Measurements from ENCODE around the gene TMEM220.

DNA sequence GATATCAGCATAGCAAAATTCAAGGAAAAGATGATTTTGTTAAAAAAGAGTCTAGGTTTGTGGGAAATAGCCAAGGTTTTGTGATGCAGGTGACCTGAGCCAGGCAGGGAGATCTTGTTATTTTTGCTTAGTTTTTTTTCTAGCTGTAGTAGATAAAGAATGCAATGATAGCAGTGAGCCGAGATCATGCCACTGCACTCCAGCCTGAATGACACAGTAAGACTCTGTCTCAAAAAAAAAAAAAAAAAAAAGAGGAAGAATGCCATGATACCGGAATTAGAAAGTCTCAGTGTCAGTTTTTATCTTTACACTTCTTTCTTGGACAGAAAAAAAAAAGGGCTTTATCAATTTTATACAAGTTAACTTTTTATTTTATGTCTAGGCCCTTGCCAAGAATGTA is 46.6 kb upstream of the TMEM220 start:
- TF ChIP-seq, protein P1, sequence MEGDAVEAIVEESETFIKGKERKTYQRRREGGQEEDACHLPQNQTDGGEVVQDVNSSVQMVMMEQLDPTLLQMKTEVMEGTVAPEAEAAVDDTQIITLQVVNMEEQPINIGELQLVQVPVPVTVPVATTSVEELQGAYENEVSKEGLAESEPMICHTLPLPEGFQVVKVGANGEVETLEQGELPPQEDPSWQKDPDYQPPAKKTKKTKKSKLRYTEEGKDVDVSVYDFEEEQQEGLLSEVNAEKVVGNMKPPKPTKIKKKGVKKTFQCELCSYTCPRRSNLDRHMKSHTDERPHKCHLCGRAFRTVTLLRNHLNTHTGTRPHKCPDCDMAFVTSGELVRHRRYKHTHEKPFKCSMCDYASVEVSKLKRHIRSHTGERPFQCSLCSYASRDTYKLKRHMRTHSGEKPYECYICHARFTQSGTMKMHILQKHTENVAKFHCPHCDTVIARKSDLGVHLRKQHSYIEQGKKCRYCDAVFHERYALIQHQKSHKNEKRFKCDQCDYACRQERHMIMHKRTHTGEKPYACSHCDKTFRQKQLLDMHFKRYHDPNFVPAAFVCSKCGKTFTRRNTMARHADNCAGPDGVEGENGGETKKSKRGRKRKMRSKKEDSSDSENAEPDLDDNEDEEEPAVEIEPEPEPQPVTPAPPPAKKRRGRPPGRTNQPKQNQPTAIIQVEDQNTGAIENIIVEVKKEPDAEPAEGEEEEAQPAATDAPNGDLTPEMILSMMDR (conservative IDR thresholded peaks at IDR 0.05) = no peak
- no peak for TF ChIP-seq EZH2 (IDR thresholded peaks at IDR 0.05; ENCODE audit: low read depth)

Measured in PC-9 (cell line).